GM10266 (cell line): ENCODE results near the gene ELMO1.

Experiments
- DNase-seq: peaks from one replicate; pipeline ENCODE4 v3.0.0; 2012; ENCODE audit errors: extremely low spot score
- TF ChIP-seq, protein P1 (sequence below): IDR thresholded peaks from 2 replicates; pipeline ENCODE4 v1.5.1; 2012; ENCODE audit warnings: mild to moderate bottlenecking, low read depth; ENCODE audit not compliant: control insufficient read depth, insufficient read depth; ENCODE audit errors: missing control alignments

Gene ELMO1

DNA sequence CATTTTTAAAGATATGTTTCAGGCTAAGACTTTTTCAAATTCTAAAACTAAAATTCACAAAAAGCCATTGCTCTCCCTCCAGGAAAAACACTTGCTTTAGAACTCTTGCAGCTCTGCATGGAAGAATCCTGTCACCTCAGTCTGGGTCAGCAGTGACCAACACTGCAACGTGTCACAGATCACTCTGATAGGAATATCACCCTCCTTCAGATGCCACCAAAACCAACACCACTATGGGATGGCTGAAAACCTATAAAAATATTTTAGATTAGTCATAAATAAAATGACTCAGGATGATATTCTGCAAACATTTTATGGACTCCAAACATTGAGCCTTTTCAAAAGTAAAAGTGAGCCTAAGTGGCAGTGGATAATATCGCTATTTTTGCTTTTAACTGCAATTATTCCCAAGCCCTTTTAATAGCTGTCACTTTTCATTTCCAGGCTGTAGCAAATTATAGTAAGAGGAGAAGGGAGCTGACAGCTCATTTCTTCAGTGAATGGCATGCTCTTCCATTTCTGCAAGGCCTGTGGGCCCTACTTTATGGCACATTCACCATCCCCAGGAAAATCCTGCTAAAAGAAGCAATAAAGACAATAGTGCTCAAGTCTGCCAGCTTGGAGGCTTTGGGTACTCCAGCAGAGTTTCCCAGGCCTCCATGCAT, 21.3 kb downstream of the ELMO1 start:
- no peak for DNase-seq
- TF ChIP-seq, protein P1, sequence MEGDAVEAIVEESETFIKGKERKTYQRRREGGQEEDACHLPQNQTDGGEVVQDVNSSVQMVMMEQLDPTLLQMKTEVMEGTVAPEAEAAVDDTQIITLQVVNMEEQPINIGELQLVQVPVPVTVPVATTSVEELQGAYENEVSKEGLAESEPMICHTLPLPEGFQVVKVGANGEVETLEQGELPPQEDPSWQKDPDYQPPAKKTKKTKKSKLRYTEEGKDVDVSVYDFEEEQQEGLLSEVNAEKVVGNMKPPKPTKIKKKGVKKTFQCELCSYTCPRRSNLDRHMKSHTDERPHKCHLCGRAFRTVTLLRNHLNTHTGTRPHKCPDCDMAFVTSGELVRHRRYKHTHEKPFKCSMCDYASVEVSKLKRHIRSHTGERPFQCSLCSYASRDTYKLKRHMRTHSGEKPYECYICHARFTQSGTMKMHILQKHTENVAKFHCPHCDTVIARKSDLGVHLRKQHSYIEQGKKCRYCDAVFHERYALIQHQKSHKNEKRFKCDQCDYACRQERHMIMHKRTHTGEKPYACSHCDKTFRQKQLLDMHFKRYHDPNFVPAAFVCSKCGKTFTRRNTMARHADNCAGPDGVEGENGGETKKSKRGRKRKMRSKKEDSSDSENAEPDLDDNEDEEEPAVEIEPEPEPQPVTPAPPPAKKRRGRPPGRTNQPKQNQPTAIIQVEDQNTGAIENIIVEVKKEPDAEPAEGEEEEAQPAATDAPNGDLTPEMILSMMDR: no peak

GRCh38 chr7:37425498-37425897, 23.2 kb downstream of the ELMO1 start:
- TF ChIP-seq, protein P1: no peak
- no peak for DNase-seq

DNA sequence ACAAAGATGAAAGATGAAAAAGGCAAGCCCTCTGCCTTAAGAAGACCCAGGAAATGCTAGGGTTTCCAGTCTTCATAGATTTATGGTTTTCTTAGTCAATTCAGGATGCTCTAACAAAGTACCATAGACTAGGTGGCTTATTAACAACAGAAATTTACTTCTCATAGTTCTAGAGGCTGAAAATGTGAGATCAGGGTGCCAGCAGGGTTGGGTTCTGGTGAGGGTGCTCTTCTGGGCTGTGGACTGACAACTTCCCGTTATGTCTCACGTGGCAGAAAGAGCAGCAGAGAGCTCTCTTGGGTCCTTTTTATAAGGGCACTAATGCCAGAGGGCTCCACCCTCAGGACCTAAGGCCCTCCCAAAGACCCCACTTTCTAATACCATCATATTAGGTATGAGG, 23.7 kb downstream of the ELMO1 start:
- TF ChIP-seq, protein P1: no peak
- no peak for DNase-seq

DNA sequence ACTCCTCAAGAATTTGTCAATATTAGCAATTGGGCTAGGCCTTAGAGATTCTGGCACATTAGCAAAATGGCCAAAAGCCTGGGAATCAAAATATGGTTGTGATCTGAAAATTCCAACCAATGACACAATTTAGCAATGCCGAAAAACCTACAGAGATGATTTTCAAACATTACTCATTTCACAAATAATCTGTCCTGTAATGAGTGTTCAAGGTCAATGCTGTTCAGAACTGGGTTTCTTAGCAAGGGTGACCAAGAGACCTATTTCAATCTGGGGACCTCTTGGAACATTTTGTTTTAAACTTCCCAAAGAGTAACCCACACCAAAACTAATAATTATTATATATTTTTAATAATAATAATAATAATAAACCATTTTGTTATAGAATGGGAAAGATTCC, 24.1 kb downstream of the ELMO1 start:
- TF ChIP-seq, protein P1: no peak
- DNase-seq: no peak

DNA sequence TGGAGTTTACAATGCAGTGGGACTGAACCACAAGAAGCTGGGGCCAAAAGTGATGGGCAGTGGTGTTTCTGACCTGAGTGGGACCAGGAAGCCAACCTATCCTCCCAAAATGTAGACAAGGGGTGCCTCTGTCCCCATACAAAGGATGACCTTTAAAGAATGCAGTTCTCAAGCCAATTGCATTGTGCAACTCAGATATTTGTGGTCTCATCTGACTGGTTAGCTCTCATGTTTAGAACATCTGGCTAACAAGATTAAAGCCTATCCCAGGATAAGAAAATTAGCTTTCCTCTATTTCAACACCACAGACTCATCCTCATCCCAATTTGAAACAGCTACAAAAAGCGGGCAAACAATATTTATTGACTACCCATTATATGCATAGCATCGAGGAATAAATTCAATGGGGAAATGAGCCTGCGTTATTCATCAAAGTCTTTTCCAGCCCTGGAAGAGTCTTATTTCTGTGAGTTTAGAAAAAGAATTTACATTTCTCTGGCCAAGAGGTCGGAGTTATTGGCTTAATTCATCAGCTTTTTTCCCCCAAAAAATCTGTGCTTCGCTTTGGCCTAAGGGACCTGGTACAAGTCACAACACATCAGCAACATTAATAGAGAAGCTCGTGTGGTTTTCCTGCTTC, 26.7 kb downstream of the ELMO1 start:
- no peak for DNase-seq

GRCh38 chr7:37420946-37421695, 27.5 kb downstream of the ELMO1 start:
- TF ChIP-seq, protein P1: no peak

More for the DNA sequence above, 26.7 kb downstream of the ELMO1 start:
- TF ChIP-seq, protein P1: no peak

More at GRCh38 chr7:37420946-37421695, 27.5 kb downstream of the ELMO1 start:
- DNase-seq: no peak
